Activated T-cell treated with anti-CD3 and anti-CD28 coated beads, Interleukin-2, amount 50 U/mL, for 72 hours (primary cell): ENCODE measurements around the gene UIMC1. TPM values are rescaled to one million over a fixed set of nuclear protein-coding genes. Genes with fewer than 3 reads are reported as not detected.

Experiments used
- ATAC-seq, 2 donors: fragments of 150-1000 bp; cut with Tn5 transposase; replicated peaks in 1 of 2; 2 replicates each; pipeline ENCODE4 v1.10.0; 2021; ENCODE audit warnings: moderate library complexity in 2 of 2, mild to moderate bottlenecking in 1 of 2
- DNase-seq, 2 donors: peaks; one replicate each; pipeline ENCODE4 v3.0.0; 2021 to 2022; ENCODE audit warnings: mixed read lengths in 1 of 2
- H3K27ac Mint-ChIP-seq: one replicate; pipeline ENCODE4 v1.8.0; 2022; ENCODE audit warnings: mild to moderate bottlenecking, moderate library complexity, mixed read lengths
- H3K27me3 Mint-ChIP-seq: one replicate; pipeline ENCODE4 v1.8.0; 2022; ENCODE audit warnings: low read depth, mixed read lengths
- H3K36me3 Mint-ChIP-seq, 2 donors: one replicate each; pipeline ENCODE4 v1.8.0; 2022; ENCODE audit warnings: mixed read lengths in 2 of 2, mild to moderate bottlenecking in 1 of 2; ENCODE audit not compliant: insufficient read depth in 2 of 2
- H3K4me1 Mint-ChIP-seq: one replicate; pipeline ENCODE4 v1.8.0; 2022; ENCODE audit warnings: low read depth, mixed read lengths
- H3K4me3 Mint-ChIP-seq, 2 donors: one replicate each; pipeline ENCODE4 v1.8.0; 2022; ENCODE audit warnings: mild to moderate bottlenecking in 2 of 2, mixed read lengths in 2 of 2, moderate library complexity in 2 of 2
- H3K9me3 Mint-ChIP-seq, 2 donors: one replicate each; pipeline ENCODE4 v1.8.0; 2022; ENCODE audit warnings: mixed read lengths in 2 of 2
- total RNA-seq, 2 donors: library from RNA; stranded (reverse); gene quantifications; one replicate each; pipeline ENCODE4 v1.2.3, GENCODE V29; 2022

UIMC1 gene
- total RNA-seq, 2 donors from 2014 or later = 62.8 to 76.5 TPM

DNA sequence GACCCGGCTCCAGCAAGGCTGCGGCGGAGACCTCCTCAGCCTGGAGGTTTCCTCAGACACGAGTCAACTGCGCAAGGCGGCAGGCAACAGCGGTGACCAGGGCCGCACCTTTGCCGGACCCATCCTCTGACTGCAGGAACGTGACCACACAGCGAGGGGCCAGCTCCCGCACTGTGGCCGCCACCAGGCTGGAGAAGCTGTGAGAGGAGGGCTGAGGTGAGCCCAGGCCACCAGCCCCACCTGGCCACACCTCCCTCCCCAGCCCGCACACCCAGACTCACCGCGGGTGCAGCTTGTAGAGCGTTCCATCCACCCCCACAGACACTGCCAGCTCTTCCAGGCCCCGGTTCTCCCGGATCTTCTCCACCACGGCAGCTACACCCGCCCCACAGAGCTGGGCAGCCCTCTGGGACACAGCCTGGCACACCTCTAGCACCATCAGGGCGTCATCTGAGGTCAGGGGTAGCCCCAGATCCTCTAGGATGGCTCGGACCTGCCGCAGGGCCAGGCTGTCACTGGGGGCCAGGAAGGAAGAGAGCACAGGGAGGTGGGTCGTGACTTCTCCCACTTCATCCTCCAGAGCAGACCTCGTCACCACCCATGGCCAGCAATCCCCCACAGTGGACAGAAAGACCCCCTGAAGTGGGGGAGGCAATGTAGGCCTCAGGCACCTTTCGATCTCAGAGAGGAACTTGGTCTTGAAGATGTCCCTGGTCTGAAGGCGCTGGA is 125.4 kb downstream of the UIMC1 start:
- H3K27ac Mint-ChIP-seq = no peak overlapping the region
- H3K4me3 Mint-ChIP-seq = no peak overlapping the region
- peaks cover 7% of the 10 kb centered on the region for H3K27me3 Mint-ChIP-seq
- peaks cover 11% of the 10 kb centered on the region for H3K4me1 Mint-ChIP-seq
- no peak for DNase-seq
- H3K9me3 Mint-ChIP-seq = no peaks in the 10 kb centered on the region
- ATAC-seq = no peak
- no peaks in the 10 kb centered on the region for H3K36me3 Mint-ChIP-seq

DNA sequence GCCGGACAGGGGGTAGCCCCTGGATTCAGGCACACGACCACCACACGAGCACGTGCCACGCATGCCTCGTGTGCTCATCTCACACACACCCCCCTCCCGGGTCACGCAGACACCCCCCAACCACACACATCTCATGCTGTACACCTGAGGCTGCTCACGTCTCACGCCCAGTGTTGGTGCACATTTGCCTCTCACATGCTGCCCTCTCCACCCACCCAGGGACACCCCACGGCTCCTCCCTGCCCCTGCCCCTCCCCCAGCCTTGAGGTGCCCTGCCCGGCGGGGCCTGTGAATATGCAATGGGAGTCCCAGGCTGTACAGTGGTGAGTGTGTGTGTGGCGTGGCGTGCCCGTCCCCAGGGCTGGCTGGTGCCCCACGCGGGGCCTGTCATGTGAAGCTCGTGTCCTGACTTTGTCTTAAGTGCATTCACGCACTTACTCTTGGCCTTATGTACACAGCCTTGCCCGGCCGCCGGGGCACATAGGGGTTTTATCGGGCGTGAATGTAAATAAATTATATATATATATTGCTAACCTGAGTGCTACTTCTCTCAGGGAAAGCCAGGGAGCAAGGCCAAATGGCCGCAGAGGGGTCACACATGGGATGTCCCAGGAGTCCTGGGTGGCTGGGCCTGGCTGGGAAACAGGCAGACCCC is 126.1 kb downstream of the UIMC1 start:
- Mint-ChIP-seq H3K27me3 (peaks cover 14% of the 10 kb centered on the region), H3K4me3 (no peak overlapping the region), H3K36me3 (no peaks in the 10 kb centered on the region), H3K9me3 (no peaks in the 10 kb centered on the region), H3K4me1 (peaks cover 18% of the 10 kb centered on the region), H3K27ac (no peak overlapping the region)
- DNase-seq (no peak), ATAC-seq (no peak)

DNA sequence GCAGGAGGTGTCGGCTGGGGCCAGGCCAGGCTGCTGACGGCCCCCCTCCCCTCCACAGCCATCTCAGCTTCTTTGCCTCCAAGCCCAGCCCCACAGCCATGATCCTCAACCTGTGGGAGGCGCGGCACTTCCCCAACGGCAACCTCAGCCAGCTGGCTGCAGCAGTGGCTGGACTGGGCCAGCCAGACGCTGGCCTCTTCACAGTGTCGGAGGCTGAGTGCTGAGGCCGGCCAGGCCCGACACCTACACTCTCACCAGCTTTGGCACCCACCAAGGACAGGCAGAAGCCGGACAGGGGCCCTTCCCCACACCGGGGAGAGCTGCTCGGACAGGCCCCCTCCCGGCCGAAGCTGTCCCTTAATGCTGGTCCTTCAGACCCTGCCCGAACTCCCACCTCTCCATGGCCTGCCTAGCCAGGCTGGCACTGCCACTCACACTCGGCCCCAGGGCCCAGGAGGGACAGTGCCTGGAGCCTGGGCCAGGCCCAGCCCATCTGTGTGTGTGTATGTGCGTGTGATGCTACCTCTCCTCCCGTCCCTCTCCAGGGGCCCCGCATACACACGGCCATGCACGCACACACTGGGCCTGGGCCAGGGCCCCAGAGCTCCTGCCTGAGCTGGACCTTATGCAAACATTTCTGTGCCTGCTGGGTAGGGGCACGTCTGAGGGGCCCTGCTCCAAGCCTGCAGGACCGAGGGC is 126.8 kb downstream of the UIMC1 start:
- no peak for DNase-seq
- ATAC-seq = no peak
- Mint-ChIP-seq H3K27ac (no peak overlapping the region), H3K4me1 (peaks cover 17% of the 10 kb centered on the region), H3K36me3 (no peaks in the 10 kb centered on the region), H3K9me3 (no peaks in the 10 kb centered on the region), H3K4me3 (no peak overlapping the region), H3K27me3 (peaks cover 20% of the 10 kb centered on the region)

DNA sequence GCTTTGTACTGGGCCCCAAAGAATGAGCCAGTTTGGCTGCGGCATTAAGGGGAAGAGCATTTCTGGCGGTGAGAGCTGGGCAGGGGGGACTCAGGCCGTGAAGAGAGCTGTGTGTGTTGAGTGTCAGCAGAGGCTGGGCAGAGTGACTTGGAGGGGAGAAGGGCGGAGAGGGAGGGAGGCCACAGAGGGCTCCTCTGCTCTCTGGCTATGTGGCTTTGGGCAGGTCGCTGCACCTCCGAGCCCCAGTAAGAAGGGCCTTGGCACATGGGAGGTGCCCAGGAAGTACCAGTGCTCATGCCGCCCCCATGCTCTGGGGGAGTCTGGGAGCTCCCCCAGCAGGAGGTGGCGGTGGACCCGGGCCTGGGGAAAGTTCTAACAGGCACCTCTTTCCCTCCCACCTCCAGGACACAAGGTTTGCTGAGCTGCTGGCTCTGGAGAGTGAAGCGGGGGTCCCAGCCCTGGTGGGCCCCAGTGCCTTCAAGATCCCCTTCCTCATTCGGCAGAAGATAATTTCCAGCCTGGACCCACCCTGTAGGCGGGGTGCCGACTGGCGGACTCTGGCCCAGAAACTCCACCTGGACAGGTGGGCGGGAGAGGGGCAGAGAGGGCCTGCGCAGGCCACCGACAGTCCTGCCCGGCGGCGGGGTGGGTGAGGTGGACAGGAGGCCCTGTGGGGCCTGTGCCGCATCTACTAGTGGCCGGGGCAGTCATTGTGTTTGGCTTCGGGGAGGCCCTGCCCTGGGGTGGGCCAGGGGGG is 127.5 kb downstream of the UIMC1 start:
- ATAC-seq = no peak
- H3K27ac Mint-ChIP-seq = no peak overlapping the region
- no peaks in the 10 kb centered on the region for H3K9me3 Mint-ChIP-seq
- peaks cover 13% of the 10 kb centered on the region for H3K4me1 Mint-ChIP-seq
- H3K36me3 Mint-ChIP-seq = no peaks in the 10 kb centered on the region
- no peak for DNase-seq
- H3K27me3 Mint-ChIP-seq = peaks cover 24% of the 10 kb centered on the region
- H3K4me3 Mint-ChIP-seq = no peak overlapping the region

DNA sequence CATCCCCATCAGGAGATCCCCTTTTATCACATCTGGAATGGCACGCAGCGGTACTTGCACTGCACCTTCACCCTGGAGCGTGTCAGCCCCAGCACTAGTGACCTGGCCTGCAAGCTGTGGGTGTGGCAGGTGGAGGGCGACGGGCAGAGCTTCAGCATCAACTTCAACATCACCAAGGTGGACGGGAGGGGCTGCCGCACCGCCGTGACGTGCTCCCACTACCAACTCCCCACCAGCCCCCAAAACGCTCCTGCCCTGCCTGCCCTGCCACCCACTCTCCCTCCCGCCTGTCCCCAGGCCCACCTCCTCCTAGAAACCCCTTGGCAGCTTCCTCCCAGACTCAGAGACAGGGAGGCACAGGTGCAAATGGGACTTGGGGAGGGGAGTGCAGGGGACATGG is 128.1 kb downstream of the UIMC1 start:
- peaks cover 24% of the 10 kb centered on the region for H3K27me3 Mint-ChIP-seq
- DNase-seq = no peak
- H3K4me1 Mint-ChIP-seq = peaks cover 13% of the 10 kb centered on the region
- no peak for ATAC-seq
- H3K9me3 Mint-ChIP-seq = no peaks in the 10 kb centered on the region
- no peak overlapping the region for H3K4me3 Mint-ChIP-seq
- H3K27ac Mint-ChIP-seq = no peak overlapping the region
- peaks cover 0 to 2% of the 10 kb centered on the region in 2 donors for H3K36me3 Mint-ChIP-seq

DNA sequence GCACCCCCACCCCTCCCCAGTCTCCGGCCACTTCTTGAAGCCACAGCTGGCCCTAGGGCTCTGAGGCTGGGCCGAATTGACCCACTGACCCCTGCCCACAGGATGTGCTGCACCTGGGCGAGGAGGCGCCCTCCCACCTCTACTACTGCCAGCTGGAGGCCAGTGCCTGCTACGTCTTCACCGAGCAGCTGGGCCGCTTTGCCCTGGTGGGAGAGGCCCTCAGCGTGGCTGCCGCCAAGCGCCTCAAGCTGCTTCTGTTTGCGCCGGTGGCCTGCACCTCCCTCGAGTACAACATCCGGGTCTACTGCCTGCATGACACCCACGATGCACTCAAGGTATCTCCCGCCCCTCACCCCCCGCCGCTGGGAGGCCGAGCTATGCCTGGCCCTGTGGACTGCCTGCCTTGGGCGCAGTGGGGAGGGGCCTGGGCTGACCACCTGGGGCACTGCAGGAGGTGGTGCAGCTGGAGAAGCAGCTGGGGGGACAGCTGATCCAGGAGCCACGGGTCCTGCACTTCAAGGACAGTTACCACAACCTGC is 128.7 kb downstream of the UIMC1 start:
- Mint-ChIP-seq H3K9me3 (peaks cover 0 to 4% of the 10 kb centered on the region in 2 donors), H3K27me3 (peaks cover 24% of the 10 kb centered on the region), H3K4me1 (peaks cover 13% of the 10 kb centered on the region), H3K36me3 (peaks cover 0 to 6% of the 10 kb centered on the region in 2 donors), H3K27ac (no peak overlapping the region), H3K4me3 (no peak overlapping the region)
- DNase-seq (no peak), ATAC-seq (no peak)

DNA sequence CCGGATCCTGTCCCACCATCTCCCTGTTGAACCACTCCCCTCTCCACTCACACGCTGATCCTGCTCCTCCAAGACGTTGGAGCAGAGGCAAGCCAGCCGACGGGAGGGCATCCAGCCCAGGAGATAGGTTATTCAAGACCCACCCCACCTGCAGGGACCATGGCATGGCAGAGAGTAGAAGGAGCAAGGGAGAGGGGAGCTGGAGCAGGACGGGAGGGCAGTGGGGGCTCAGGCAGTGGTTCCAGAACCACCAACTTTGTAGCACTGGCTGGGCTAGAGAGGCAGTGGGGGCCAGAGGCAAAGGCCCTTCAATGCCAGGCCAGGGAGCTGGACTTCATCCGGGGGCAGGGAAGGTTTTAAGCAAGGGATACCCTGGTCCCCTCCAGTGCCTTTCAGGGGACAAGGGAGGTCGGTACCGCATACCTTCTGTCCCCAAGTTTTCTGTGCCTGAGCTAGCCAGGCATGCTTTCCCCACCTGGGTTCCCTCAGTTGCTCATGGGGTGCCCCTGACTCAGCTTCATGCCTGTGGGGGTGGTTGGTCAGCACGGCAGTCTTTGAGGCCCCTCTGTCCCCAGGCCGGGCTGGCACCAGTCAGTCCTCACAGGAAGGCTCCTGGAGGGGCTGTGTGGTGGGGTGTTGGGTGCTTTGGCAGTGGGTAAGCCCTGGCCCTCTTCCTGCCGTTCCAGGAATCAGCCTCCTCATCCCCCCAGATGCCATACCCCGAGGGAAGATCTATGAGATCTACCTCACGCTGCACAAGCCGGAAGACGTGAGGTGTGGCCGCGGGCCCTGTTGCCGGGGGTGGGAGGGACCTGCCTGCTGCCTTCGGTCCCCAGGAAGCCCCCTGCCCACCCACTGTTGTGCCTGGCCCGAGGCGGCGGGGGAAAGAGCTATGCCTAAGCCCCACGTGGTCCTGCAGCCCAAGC is 129.8 kb downstream of the UIMC1 start:
- peaks cover 0 to 4% of the 10 kb centered on the region in 2 donors for H3K9me3 Mint-ChIP-seq
- DNase-seq (no peak), ATAC-seq (no peak)
- no peak overlapping the region for H3K4me3 Mint-ChIP-seq
- peaks cover 24% of the 10 kb centered on the region for H3K27me3 Mint-ChIP-seq
- no peak overlapping the region for H3K27ac Mint-ChIP-seq
- peaks cover 13% of the 10 kb centered on the region for H3K4me1 Mint-ChIP-seq
- peaks cover 0 to 7% of the 10 kb centered on the region in 2 donors for H3K36me3 Mint-ChIP-seq

DNA sequence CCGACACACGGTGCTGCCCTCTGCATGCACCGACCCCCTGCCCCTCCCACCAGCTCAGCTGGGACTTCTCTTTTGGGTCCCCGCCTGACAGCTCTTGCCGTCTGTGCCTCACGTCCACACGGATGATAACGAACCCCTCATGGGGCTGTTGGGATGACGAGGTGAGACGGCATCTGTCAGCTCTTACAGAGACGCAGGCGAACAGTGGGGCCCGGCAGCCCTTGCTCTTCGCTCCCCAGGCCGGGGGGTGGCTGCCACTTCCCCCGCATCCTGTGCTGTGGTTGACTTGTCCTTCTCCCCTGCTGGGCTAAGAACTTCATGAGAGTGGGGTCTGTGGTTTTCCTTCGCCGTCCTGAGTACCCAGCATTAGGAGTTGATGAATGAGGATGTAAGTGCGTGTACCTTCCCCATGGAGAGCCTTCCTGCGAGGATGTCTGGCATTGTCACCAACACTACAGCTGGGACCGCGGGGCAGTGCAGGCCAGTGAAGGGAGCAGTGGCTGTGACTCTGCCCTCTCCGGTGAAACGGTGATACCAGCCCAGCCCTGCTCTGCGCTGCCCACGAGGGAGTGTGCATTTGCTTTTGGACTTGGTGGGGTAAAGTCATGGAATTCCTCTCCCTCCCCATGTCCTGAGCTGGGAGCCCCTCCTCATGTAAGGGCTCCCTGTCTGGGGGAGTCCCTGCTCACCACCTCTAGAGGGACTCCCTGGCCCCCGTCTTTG is 130.6 kb downstream of the UIMC1 start:
- peak in 1 of 2 donors; percentile 35 for ATAC-seq
- Mint-ChIP-seq H3K36me3 (peaks cover 0 to 7% of the 10 kb centered on the region in 2 donors), H3K9me3 (peaks cover 0 to 4% of the 10 kb centered on the region in 2 donors), H3K27me3 (peaks cover 24% of the 10 kb centered on the region), H3K4me1 (peaks cover 13% of the 10 kb centered on the region), H3K4me3 (no peak overlapping the region), H3K27ac (no peak overlapping the region)
- peak in 1 of 2 donors; percentile 9 for DNase-seq

DNA sequence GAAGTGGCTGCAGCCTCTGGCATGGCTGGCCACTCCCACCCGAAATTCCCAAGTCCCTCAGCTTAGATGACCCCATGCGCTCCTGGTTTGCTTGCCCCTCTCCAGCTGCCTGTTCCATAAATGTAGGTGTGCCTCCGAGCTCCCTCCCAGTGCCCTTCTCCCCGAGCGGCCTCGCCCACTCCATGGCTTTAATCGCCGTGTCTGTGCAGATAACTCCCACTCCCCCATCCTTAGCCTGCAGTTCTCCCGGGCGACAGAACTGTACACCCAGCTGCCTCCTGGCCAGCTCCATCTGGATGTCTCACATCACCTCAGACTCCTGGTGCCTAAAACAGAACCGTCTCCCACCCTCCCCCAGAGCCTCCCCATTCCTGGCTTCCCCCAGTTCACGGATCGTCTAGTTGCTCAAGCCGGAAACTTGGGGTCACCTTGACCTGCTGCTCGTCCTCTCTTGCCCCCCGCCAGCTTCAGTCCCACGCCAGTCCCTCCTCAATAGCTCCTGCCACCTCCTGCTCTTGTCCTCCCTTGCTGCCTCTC is 131.5 kb downstream of the UIMC1 start:
- Mint-ChIP-seq H3K36me3 (peaks cover 3 to 7% of the 10 kb centered on the region in 2 donors), H3K4me3 (no peak overlapping the region), H3K27ac (no peak overlapping the region), H3K9me3 (peaks cover 0 to 6% of the 10 kb centered on the region in 2 donors), H3K27me3 (peaks cover 24% of the 10 kb centered on the region), H3K4me1 (peaks cover 18% of the 10 kb centered on the region)
- DNase-seq (no peak), ATAC-seq (no peak)

DNA sequence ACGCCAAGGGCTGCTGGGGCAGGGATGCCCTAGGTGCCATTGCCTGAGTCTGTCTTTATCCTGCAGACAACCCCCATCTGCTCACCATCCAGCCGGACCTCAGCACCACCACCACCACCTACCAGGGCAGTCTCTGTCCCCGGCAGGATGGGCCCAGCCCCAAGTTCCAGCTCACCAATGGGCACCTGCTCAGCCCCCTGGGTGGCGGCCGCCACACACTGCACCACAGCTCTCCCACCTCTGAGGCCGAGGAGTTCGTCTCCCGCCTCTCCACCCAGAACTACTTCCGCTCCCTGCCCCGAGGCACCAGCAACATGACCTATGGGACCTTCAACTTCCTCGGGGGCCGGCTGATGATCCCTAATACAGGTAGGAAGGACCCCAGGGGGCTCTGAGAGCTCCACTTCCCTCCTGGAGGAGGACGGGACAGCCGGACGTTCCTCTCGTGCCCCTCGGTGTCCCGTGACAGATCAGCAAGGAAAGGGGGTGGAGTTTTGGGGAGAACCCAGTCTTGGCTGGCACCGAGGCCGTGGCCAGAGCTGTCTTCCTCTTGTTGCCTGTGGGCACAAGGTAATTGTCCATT is 132.3 kb downstream of the UIMC1 start:
- Mint-ChIP-seq H3K9me3 (peaks cover 0 to 6% of the 10 kb centered on the region in 2 donors), H3K4me3 (no peak overlapping the region), H3K27me3 (peaks cover 24% of the 10 kb centered on the region), H3K27ac (no peak overlapping the region), H3K36me3 (peaks cover 3 to 7% of the 10 kb centered on the region in 2 donors), H3K4me1 (peaks cover 18% of the 10 kb centered on the region)
- ATAC-seq = no peak
- DNase-seq = no peak
